SK-N-SH (cell line): Measurements from ENCODE around the gene AGPAT3. TPM values are rescaled to one million over a fixed set of nuclear protein-coding genes. Genes with fewer than 3 reads are reported as not detected.

Experiments used
- CTCF ChIA-PET: fragments of 300-600, 350-600 bp; formaldehyde crosslinking; extraction: SDS; loops from one replicate; lab custom pipeline; 2021; lab: Yijun Ruan, JAX
- POLR2A ChIA-PET: fragments of 350-600 bp; sonication (Branson Sonifier 250); formaldehyde crosslinking; extraction: SDS; loops from one replicate; lab custom pipeline; 2020; ENCODE audit warnings: antibody characterized with exemption, inconsistent platforms; lab: Yijun Ruan, JAX
- DNase-seq: peaks from one replicate; pipeline ENCODE4 v3.0.0; 2012
- H2AFZ ChIP-seq: fragments of 200-600 bp; sonication (generic); 2 replicates; pipeline ENCODE4 v1.8.1; 2016; ENCODE audit warnings: antibody characterized with exemption, mild to moderate bottlenecking, low read depth
- H3F3A ChIP-seq: fragments of 200-600 bp; sonication (generic); replicated peaks from 2 replicates; pipeline ENCODE3; 2016; ENCODE audit warnings: antibody characterized with exemption, mild to moderate bottlenecking; ENCODE audit not compliant: insufficient read depth
- H3K27ac ChIP-seq, 2 experiments: fragments of 200-500 bp in 1 of 2; fragments of 200-600 bp in 1 of 2; sonication (Bioruptor generic) in 1 of 2; sonication (generic), shearing (Covaris generic) in 1 of 2; 2 replicates each; pipeline versions ENCODE4 v1.5.1 to v1.6.1; 2014 to 2016; ENCODE audit warnings: low read depth in 2 of 2, inconsistent platforms in 1 of 2, low read length in 1 of 2, mild to moderate bottlenecking in 1 of 2, mixed read lengths in 1 of 2
- H3K27me3 ChIP-seq: fragments of 200-600 bp; sonication (generic), shearing (Covaris generic); 2 replicates; pipeline ENCODE4 v1.6.1; 2016; ENCODE audit warnings: mixed run types; ENCODE audit not compliant: insufficient read depth
- H3K36me3 ChIP-seq, 2 experiments: fragments of 200-500 bp in 1 of 2; fragments of 200-600 bp in 1 of 2; sonication (Bioruptor generic) in 1 of 2; sonication (generic) in 1 of 2; replicated peaks in 1 of 2; 2 replicates each; pipeline versions ENCODE3 to v1.5.1; 2014 to 2016; ENCODE audit warnings: low read length in 1 of 2, mild to moderate bottlenecking in 1 of 2; ENCODE audit not compliant: insufficient read depth in 2 of 2, control insufficient read depth in 1 of 2
- H3K4me1 ChIP-seq, 2 experiments: fragments of 200-500 bp in 1 of 2; fragments of 200-600 bp in 1 of 2; sonication (Bioruptor generic) in 1 of 2; sonication (generic), shearing (Covaris generic) in 1 of 2; 2 replicates each; pipeline versions ENCODE4 v1.5.1 to v1.6.1; 2014 to 2016; ENCODE audit warnings: low read depth in 1 of 2, low read length in 1 of 2, mixed run types in 1 of 2; ENCODE audit not compliant: insufficient read depth in 2 of 2, control insufficient read depth in 1 of 2
- H3K4me2 ChIP-seq: fragments of 200-600 bp; sonication (generic), shearing (Covaris generic); 2 replicates; pipeline ENCODE4 v1.6.1; 2017; ENCODE audit warnings: mixed run types
- H3K4me3 ChIP-seq, 2 experiments: fragments of 200-500 bp in 1 of 2; fragments of 200-600 bp in 1 of 2; sonication (Bioruptor generic) in 1 of 2; sonication (generic), shearing (Covaris generic) in 1 of 2; 2 replicates each; pipeline versions ENCODE4 v1.5.1 to v1.8.1; 2014 to 2016; ENCODE audit warnings: low read depth in 2 of 2, inconsistent platforms in 1 of 2, low read length in 1 of 2, mild to moderate bottlenecking in 1 of 2, mixed read lengths in 1 of 2, moderate library complexity in 1 of 2
- H3K79me2 ChIP-seq: fragments of 200-600 bp; sonication (generic); 2 replicates; pipeline ENCODE4 v1.8.1; 2017; ENCODE audit warnings: mild to moderate bottlenecking; ENCODE audit not compliant: insufficient read depth
- H3K9ac ChIP-seq: fragments of 200-600 bp; sonication (generic); 2 replicates; pipeline ENCODE4 v1.6.1; 2017; ENCODE audit warnings: mixed run types
- H3K9me2 ChIP-seq: fragments of 200-600 bp; sonication (generic); 2 replicates; pipeline ENCODE4 v1.6.1; 2017; ENCODE audit warnings: mixed run types
- H3K9me3 ChIP-seq: fragments of 200-600 bp; sonication (generic); 2 replicates; pipeline ENCODE4 v1.6.1; 2017; ENCODE audit warnings: mixed run types, mild to moderate bottlenecking, moderate library complexity
- H4K20me1 ChIP-seq: fragments of 200-600 bp; sonication (generic); 2 replicates; pipeline ENCODE4 v1.6.1; 2017; ENCODE audit warnings: mild to moderate bottlenecking, mixed run types; ENCODE audit not compliant: insufficient read depth
- FOSL2 ChIP-seq: IDR thresholded peaks from 2 replicates; pipeline ENCODE4 v1.4.0; 2012; ENCODE audit warnings: low read depth, mild to moderate bottlenecking, moderate library complexity, borderline replicate concordance
- MEF2A ChIP-seq: IDR thresholded peaks from 2 replicates; pipeline ENCODE4 v1.4.0; 2012; ENCODE audit warnings: low read depth, borderline replicate concordance
- NFIC ChIP-seq: IDR thresholded peaks from 2 replicates; pipeline ENCODE4 v1.4.0; 2012; ENCODE audit warnings: borderline replicate concordance
- NRF1 ChIP-seq: IDR thresholded peaks from 2 replicates; pipeline ENCODE4 v1.6.1; 2012; ENCODE audit warnings: low read depth, mild to moderate bottlenecking, low read length
- POLR2AphosphoS5 ChIP-seq: IDR thresholded peaks from 2 replicates; pipeline ENCODE4 v1.6.1; 2012; ENCODE audit warnings: low read depth, low read length
- RAD21 ChIP-seq: IDR thresholded peaks from 2 replicates; pipeline ENCODE4 v1.6.1; 2012; ENCODE audit warnings: mild to moderate bottlenecking, low read length
- RFX5 ChIP-seq: IDR thresholded peaks from 2 replicates; pipeline ENCODE4 v1.6.1; 2012; ENCODE audit warnings: mild to moderate bottlenecking, improper control_type of control experiment, low read length
- TAF1 ChIP-seq: IDR thresholded peaks from 2 replicates; pipeline ENCODE4 v1.6.1; 2012; ENCODE audit warnings: low read depth, mild to moderate bottlenecking, low read length, moderate library complexity, borderline replicate concordance
- YY1 ChIP-seq: IDR thresholded peaks from 2 replicates; pipeline ENCODE4 v1.4.0; 2012; ENCODE audit warnings: low read depth, mild to moderate bottlenecking
- whole genome bisulfite sequencing: methylation state at CpG from one replicate; pipeline ENCODE4 v1.1.6; 2017; ENCODE audit warnings: low lambda C conversion rate; 5-methylcytosine and 5-hydroxymethylcytosine counted together
- polyA plus RNA-seq, 3 experiments: library from polyadenylated mRNA; depleted of rRNA; stranded (reverse); fragments of >200 nt; gene quantifications; 2 replicates each; pipeline ENCODE4 v1.2.3, GENCODE V29; 2012
- TF ChIP-seq, protein P1 (sequence below): fragments of 150-350 bp; IDR thresholded peaks from 2 replicates; pipeline ENCODE4 v1.6.1; 2016; ENCODE audit warnings: mild to moderate bottlenecking, low read depth, low read length
- TF ChIP-seq, protein P2 (sequence below): fragments of 150-350 bp; IDR thresholded peaks from 2 replicates; pipeline ENCODE4 v1.6.1; 2017; ENCODE audit warnings: antibody characterized with exemption, low read length, low read depth, borderline replicate concordance
- TF ChIP-seq, protein P3 (sequence below): IDR thresholded peaks from 2 replicates; pipeline ENCODE4 v1.4.0; 2012; ENCODE audit warnings: low read depth, borderline replicate concordance
- TF ChIP-seq, protein P4 (sequence below): IDR thresholded peaks from 2 replicates; pipeline ENCODE4 v1.4.0; 2012; ENCODE audit warnings: low read depth, borderline replicate concordance
- TF ChIP-seq, protein P5 (sequence below): IDR thresholded peaks from 2 replicates; pipeline ENCODE4 v1.6.1; 2012; ENCODE audit warnings: mild to moderate bottlenecking, low read depth, low read length, moderate library complexity
- TF ChIP-seq, protein P6 (sequence below): fragments of 200-600 bp; sonication (generic); IDR thresholded peaks from 2 replicates; pipeline ENCODE4 v1.6.1; 2017; ENCODE audit warnings: antibody characterized with exemption, mild to moderate bottlenecking, moderate library complexity
- TF ChIP-seq, protein P7 (sequence below): IDR thresholded peaks from 2 replicates; pipeline ENCODE4; 2012

AGPAT3 gene
- polyA plus RNA-seq, 1 of the 3 experiments (the other 2 are of a cell fraction): 35.3 TPM

DNA sequence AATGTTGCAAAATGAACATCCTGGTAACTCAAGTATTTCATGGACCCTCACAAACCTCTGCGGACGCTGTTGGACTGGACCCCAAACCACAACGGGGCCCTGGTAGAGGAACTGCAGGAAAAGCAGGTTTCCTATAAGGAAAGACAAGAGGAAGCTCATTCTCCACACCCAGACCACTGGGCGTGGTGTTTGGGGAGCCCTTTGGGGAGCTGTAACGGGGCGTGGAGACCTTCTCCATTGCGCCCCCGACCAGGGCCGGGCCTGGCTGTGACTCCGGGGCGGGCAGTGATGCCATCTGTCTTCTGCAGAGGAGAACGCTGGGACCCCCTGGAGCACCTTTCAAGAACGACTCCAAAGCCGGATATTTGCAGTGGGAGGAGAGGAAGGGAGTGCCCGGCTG, 30.0 kb upstream of the AGPAT3 start:
- Histone ChIP-seq H3F3A (no peaks in the 10 kb centered on the region), H3K9me3 (no peaks in the 10 kb centered on the region), H2AFZ (no peak overlapping the region), H4K20me1 (no peaks in the 10 kb centered on the region), H3K9ac (no peak overlapping the region), H3K27ac (no peak overlapping the region), H3K36me3 (no peaks in the 10 kb centered on the region), H3K27me3 (peaks cover 11% of the 10 kb centered on the region; the same call in 1 of the 2 replicates), H3K79me2 (no peaks in the 10 kb centered on the region), H3K4me2 (no peak overlapping the region), H3K9me2 (no peaks in the 10 kb centered on the region), H3K4me3 (no peak overlapping the region), H3K4me1 (no peaks in the 10 kb centered on the region)
- ChIA-PET POLR2A (no interaction called here), CTCF (interaction anchor here (1.2 kb wide), 1 partner anchor 25 kb away, joined by 3 read pairs; no protein-coding TSS in a partner anchor)
- peak; percentile 8 for DNase-seq
- TF ChIP-seq, protein P1, sequence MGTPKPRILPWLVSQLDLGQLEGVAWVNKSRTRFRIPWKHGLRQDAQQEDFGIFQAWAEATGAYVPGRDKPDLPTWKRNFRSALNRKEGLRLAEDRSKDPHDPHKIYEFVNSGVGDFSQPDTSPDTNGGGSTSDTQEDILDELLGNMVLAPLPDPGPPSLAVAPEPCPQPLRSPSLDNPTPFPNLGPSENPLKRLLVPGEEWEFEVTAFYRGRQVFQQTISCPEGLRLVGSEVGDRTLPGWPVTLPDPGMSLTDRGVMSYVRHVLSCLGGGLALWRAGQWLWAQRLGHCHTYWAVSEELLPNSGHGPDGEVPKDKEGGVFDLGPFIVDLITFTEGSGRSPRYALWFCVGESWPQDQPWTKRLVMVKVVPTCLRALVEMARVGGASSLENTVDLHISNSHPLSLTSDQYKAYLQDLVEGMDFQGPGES: no peak
- TF ChIP-seq, protein P2, sequence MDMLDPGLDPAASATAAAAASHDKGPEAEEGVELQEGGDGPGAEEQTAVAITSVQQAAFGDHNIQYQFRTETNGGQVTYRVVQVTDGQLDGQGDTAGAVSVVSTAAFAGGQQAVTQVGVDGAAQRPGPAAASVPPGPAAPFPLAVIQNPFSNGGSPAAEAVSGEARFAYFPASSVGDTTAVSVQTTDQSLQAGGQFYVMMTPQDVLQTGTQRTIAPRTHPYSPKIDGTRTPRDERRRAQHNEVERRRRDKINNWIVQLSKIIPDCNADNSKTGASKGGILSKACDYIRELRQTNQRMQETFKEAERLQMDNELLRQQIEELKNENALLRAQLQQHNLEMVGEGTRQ: no peak
- TF ChIP-seq TAF1: no peak
- TF ChIP-seq NFIC: no peak
- TF ChIP-seq, protein P3, sequence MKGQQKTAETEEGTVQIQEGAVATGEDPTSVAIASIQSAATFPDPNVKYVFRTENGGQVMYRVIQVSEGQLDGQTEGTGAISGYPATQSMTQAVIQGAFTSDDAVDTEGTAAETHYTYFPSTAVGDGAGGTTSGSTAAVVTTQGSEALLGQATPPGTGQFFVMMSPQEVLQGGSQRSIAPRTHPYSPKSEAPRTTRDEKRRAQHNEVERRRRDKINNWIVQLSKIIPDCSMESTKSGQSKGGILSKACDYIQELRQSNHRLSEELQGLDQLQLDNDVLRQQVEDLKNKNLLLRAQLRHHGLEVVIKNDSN: no peak
- no peak for TF ChIP-seq RAD21
- no peak for TF ChIP-seq FOSL2
- TF ChIP-seq, protein P4, sequence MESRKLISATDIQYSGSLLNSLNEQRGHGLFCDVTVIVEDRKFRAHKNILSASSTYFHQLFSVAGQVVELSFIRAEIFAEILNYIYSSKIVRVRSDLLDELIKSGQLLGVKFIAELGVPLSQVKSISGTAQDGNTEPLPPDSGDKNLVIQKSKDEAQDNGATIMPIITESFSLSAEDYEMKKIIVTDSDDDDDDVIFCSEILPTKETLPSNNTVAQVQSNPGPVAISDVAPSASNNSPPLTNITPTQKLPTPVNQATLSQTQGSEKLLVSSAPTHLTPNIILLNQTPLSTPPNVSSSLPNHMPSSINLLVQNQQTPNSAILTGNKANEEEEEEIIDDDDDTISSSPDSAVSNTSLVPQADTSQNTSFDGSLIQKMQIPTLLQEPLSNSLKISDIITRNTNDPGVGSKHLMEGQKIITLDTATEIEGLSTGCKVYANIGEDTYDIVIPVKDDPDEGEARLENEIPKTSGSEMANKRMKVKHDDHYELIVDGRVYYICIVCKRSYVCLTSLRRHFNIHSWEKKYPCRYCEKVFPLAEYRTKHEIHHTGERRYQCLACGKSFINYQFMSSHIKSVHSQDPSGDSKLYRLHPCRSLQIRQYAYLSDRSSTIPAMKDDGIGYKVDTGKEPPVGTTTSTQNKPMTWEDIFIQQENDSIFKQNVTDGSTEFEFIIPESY: no peak
- TF ChIP-seq, protein P5, sequence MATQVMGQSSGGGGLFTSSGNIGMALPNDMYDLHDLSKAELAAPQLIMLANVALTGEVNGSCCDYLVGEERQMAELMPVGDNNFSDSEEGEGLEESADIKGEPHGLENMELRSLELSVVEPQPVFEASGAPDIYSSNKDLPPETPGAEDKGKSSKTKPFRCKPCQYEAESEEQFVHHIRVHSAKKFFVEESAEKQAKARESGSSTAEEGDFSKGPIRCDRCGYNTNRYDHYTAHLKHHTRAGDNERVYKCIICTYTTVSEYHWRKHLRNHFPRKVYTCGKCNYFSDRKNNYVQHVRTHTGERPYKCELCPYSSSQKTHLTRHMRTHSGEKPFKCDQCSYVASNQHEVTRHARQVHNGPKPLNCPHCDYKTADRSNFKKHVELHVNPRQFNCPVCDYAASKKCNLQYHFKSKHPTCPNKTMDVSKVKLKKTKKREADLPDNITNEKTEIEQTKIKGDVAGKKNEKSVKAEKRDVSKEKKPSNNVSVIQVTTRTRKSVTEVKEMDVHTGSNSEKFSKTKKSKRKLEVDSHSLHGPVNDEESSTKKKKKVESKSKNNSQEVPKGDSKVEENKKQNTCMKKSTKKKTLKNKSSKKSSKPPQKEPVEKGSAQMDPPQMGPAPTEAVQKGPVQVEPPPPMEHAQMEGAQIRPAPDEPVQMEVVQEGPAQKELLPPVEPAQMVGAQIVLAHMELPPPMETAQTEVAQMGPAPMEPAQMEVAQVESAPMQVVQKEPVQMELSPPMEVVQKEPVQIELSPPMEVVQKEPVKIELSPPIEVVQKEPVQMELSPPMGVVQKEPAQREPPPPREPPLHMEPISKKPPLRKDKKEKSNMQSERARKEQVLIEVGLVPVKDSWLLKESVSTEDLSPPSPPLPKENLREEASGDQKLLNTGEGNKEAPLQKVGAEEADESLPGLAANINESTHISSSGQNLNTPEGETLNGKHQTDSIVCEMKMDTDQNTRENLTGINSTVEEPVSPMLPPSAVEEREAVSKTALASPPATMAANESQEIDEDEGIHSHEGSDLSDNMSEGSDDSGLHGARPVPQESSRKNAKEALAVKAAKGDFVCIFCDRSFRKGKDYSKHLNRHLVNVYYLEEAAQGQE: no peak
- no peak for TF ChIP-seq POLR2AphosphoS5
- TF ChIP-seq RFX5: no peak
- TF ChIP-seq NRF1: no peak
- TF ChIP-seq, protein P6, sequence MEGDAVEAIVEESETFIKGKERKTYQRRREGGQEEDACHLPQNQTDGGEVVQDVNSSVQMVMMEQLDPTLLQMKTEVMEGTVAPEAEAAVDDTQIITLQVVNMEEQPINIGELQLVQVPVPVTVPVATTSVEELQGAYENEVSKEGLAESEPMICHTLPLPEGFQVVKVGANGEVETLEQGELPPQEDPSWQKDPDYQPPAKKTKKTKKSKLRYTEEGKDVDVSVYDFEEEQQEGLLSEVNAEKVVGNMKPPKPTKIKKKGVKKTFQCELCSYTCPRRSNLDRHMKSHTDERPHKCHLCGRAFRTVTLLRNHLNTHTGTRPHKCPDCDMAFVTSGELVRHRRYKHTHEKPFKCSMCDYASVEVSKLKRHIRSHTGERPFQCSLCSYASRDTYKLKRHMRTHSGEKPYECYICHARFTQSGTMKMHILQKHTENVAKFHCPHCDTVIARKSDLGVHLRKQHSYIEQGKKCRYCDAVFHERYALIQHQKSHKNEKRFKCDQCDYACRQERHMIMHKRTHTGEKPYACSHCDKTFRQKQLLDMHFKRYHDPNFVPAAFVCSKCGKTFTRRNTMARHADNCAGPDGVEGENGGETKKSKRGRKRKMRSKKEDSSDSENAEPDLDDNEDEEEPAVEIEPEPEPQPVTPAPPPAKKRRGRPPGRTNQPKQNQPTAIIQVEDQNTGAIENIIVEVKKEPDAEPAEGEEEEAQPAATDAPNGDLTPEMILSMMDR: no peak
- no peak for TF ChIP-seq YY1
- TF ChIP-seq, protein P7, sequence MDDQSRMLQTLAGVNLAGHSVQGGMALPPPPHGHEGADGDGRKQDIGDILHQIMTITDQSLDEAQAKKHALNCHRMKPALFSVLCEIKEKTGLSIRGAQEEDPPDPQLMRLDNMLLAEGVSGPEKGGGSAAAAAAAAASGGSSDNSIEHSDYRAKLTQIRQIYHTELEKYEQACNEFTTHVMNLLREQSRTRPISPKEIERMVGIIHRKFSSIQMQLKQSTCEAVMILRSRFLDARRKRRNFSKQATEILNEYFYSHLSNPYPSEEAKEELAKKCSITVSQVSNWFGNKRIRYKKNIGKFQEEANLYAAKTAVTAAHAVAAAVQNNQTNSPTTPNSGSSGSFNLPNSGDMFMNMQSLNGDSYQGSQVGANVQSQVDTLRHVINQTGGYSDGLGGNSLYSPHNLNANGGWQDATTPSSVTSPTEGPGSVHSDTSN: no peak
- TF ChIP-seq MEF2A: no peak
- WGBS: 66% methylated on average over 7 of the region's 15 CpGs
